Activated CD8-positive, alpha-beta T cell treated with anti-CD3 and anti-CD28 coated beads for 36 hours (primary cell): ENCODE data around the gene NBAS. TPM values are rescaled to one million over a fixed set of nuclear protein-coding genes. Genes with fewer than 3 reads are reported as not detected.

Experiments
- ATAC-seq: fragments of 200-7000 bp; cut with Tn5 transposase; one replicate; pipeline ENCODE4 v1.10.0; 2021; ENCODE audit warnings: mild to moderate bottlenecking, moderate library complexity
- CTCF ChIA-PET: fragments of 350-600 bp; sonication (Branson Sonifier 250); formaldehyde crosslinking; loops from one replicate; lab custom pipeline; 2021; ENCODE audit warnings: antibody characterized with exemption; lab: Charles Lee
- POLR2A ChIA-PET: fragments of 350-600 bp; sonication (Branson Sonifier 250); formaldehyde crosslinking; loops from one replicate; lab custom pipeline; 2021; ENCODE audit warnings: antibody characterized with exemption; lab: Charles Lee
- DNase-seq: peaks from one replicate; pipeline ENCODE4 v3.0.0-alpha.2; 2020
- H3K27ac Mint-ChIP-seq: one replicate; pipeline ENCODE4 v1.8.0; 2021; ENCODE audit warnings: mild to moderate bottlenecking, mixed read lengths
- H3K27me3 Mint-ChIP-seq: one replicate; pipeline ENCODE4 v1.8.0; 2021; ENCODE audit warnings: mixed read lengths
- H3K36me3 Mint-ChIP-seq: one replicate; pipeline ENCODE4 v1.8.0; 2021; ENCODE audit warnings: low read depth, mixed read lengths
- H3K4me1 Mint-ChIP-seq: one replicate; pipeline ENCODE4 v1.8.0; 2021; ENCODE audit warnings: low read depth, mixed read lengths
- H3K4me3 Mint-ChIP-seq: one replicate; pipeline ENCODE4 v1.8.0; 2021; ENCODE audit warnings: mild to moderate bottlenecking, moderate library complexity, mixed read lengths
- H3K9me3 Mint-ChIP-seq: one replicate; pipeline ENCODE4 v1.8.0; 2021; ENCODE audit warnings: mixed read lengths
- intact Hi-C: fragments of 100-400 bp; cut with micrococcal nuclease; formaldehyde crosslinking; loops from one replicate; pipeline ENCODE4 v1.10.0; 2022
- total RNA-seq, 2 experiments: library from RNA; stranded (reverse); gene quantifications; one replicate each; pipeline ENCODE4 v1.2.3, GENCODE V29; 2021
- TF ChIP-seq, protein P1 (sequence below): fragments of 200-600 bp; IDR thresholded peaks from one replicate; pipeline ENCODE4 v1.8.0; 2022; ENCODE audit warnings: antibody characterized with exemption, mild to moderate bottlenecking

The NBAS gene
- total RNA-seq, 2 experiments from 2014 or later, result 40.9 to 41.9 TPM

DNA sequence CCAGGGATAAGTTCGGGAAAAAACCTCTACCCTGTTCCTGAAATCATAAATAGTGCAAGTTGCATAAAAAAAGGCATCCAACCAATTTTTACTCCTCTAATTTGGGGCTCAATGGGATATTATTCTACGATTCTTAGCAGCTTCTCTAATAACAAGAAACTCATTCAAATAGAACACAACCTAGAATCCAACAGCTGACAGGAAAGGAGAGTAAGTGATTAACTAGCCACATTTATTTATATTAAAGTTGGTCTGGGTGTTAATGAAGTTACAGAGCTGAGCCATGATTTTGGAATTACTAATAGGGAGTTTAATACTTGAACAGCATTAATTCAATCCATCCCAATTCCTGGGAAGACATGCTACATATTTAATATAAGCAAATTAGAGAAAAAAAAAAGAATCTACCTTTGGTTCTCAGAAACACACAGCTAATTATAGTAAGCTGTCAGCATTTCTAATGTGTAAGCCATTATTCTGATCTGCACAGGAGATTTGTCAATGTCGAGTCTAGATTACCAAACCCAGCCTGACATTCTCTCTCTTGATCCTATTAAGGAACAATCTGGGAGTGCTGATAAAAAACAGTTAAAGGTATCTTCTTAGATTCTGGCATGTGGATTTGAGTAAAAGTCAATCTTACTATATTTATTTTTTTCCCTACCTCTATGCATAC is 267.7 kb downstream of the NBAS start:
- H3K9me3 Mint-ChIP-seq, result no peaks in the 10 kb centered on the region
- no peak overlapping the region for H3K4me3 Mint-ChIP-seq
- TF ChIP-seq, protein P1, sequence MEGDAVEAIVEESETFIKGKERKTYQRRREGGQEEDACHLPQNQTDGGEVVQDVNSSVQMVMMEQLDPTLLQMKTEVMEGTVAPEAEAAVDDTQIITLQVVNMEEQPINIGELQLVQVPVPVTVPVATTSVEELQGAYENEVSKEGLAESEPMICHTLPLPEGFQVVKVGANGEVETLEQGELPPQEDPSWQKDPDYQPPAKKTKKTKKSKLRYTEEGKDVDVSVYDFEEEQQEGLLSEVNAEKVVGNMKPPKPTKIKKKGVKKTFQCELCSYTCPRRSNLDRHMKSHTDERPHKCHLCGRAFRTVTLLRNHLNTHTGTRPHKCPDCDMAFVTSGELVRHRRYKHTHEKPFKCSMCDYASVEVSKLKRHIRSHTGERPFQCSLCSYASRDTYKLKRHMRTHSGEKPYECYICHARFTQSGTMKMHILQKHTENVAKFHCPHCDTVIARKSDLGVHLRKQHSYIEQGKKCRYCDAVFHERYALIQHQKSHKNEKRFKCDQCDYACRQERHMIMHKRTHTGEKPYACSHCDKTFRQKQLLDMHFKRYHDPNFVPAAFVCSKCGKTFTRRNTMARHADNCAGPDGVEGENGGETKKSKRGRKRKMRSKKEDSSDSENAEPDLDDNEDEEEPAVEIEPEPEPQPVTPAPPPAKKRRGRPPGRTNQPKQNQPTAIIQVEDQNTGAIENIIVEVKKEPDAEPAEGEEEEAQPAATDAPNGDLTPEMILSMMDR, result no peak
- no peak overlapping the region for H3K27ac Mint-ChIP-seq
- H3K4me1 Mint-ChIP-seq, result peaks cover under 1% of the 10 kb centered on the region
- CTCF ChIA-PET, result no interaction called here
- no peaks in the 10 kb centered on the region for H3K27me3 Mint-ChIP-seq
- intact Hi-C loops, result no loop called here
- H3K36me3 Mint-ChIP-seq, result peaks cover 26% of the 10 kb centered on the region
- ATAC-seq (no peak), DNase-seq (no peak)
- POLR2A ChIA-PET, result no interaction called here

DNA sequence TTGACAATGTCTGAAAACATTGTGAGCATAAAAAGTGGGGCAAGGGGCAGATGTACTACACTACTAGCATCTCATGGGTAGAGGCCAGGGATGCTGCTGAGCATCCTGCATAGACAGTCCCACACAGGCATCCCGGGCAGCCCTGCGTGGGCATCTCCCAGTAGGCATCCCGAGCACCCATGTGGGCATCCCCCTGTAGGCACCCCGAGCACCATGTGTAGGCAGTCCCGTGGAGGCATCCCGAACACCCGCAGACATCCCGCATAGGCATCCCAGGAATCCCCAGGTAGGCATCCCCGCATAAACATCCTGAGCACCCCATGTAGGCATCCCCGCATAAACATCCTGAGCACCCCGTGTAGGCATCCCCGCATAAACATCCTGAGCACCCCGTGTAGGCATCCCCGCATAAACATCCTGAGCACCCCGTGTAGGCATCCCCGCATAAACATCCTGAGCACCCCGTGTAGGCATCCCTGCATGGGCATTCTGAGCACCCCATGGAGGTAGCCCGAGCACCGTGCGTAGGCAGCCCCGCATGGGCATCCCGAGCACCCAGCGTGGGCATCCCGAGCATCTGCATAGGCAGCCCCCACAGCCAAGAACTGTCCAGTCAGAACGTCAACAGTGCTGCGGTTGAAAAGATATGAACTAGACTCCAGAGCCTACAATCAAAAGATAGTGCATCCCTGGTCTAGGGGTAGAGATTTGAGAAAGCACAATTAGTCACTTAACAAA is 273.5 kb downstream of the NBAS start:
- no peak overlapping the region for H3K27ac Mint-ChIP-seq
- peaks cover 38% of the 10 kb centered on the region for H3K36me3 Mint-ChIP-seq

DNA sequence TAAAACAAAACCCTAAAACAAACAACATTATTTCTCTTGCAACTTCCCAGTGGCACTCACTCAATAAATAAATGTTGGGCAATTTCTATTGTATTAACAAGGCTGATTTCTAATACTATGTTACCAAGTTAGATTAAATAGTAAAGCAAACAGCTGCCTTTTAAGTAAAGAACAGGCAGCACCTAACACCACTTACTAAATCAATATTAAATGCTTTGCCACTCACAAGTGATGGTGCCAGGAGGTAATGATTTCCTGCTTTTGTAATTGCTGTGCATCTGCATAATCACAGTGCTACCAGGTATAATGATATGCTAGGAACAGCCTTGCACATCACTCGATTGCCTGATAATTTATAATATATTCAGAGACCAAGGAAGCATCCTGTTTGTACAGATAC is 276.5 kb downstream of the NBAS start:
- Mint-ChIP-seq H3K4me1 (no peaks in the 10 kb centered on the region), H3K9me3 (no peaks in the 10 kb centered on the region), H3K27ac (no peak overlapping the region), H3K36me3 (peaks cover 44% of the 10 kb centered on the region), H3K4me3 (no peak overlapping the region), H3K27me3 (no peaks in the 10 kb centered on the region)
- ChIA-PET CTCF (no interaction called here), POLR2A (no interaction called here)
- ATAC-seq, result no peak
- intact Hi-C loops, result no loop called here
- TF ChIP-seq, protein P1, result no peak
- DNase-seq, result no peak

More for the DNA sequence above, 273.5 kb downstream of the NBAS start:
- Mint-ChIP-seq H3K4me3 (no peak overlapping the region), H3K9me3 (no peaks in the 10 kb centered on the region), H3K27me3 (no peaks in the 10 kb centered on the region), H3K4me1 (no peaks in the 10 kb centered on the region)
- intact Hi-C loops, result no loop called here
- no peak for ATAC-seq
- ChIA-PET CTCF (no interaction called here), POLR2A (no interaction called here)
- no peak for DNase-seq
- TF ChIP-seq, protein P1, result no peak

DNA sequence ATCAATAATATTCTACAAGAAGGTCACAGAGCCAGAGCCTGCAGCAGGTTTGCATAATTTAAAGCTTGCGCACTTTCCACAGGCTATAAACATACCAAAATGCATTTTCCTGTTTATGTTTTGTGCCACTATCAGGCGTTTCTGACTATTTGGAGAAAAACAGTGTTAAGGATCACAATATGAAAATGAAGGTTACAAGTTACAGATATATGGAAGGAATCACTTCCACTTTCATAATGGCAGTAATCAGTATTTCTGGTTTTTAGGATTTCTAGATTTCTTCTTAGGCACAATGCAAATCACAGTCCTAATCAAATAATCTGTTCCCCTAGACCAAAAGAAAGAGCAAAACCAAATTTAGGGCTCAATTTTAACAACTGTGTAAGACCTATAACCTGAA is 279.5 kb downstream of the NBAS start:
- intact Hi-C loops, result no loop called here
- Mint-ChIP-seq H3K9me3 (no peaks in the 10 kb centered on the region), H3K27ac (no peak overlapping the region), H3K27me3 (no peaks in the 10 kb centered on the region), H3K4me3 (no peak overlapping the region), H3K4me1 (no peaks in the 10 kb centered on the region), H3K36me3 (peaks cover 39% of the 10 kb centered on the region)
- DNase-seq (no peak), ATAC-seq (no peak)
- ChIA-PET POLR2A (no interaction called here), CTCF (no interaction called here)
- TF ChIP-seq, protein P1, result no peak

DNA sequence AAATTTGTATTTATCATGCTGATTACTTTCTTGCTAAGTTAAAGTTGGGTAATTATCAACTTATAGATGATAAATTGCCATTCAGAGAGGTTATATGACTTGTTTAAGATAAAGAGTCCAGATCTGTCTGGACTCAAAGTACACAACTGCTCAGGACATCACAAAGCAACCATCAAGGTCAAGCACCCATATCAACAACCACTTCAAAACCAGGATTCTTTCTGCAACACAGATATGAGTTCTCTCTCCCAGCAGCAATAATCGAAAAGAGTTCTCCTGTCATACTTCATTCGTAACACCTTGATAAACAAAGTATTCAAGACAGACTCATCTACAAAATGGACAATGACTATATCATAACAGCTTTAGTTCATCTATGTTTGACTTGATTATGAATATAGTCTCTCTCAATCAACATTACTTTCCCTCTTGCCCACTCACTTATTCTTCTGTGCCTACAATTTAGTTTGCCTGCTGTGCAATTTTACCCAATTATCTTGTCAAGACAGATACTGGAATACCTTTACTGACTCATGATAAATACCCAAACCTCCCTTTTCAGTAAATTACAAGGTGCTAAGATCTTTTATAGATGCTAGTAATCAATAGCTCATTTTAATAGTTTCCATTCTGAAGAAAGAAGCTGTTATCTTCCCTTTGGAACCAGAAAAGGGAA is 281.8 kb downstream of the NBAS start:
- no peaks in the 10 kb centered on the region for H3K9me3 Mint-ChIP-seq
- no peaks in the 10 kb centered on the region for H3K27me3 Mint-ChIP-seq
- no peak for DNase-seq
- CTCF ChIA-PET, result interaction anchor here (0.7 kb wide), 1 partner anchor 12 kb away, joined by 3 read pairs; no protein-coding TSS in a partner anchor
- ATAC-seq, result no peak
- H3K36me3 Mint-ChIP-seq, result peaks cover 37% of the 10 kb centered on the region
- POLR2A ChIA-PET, result no interaction called here
- intact Hi-C loops, result no loop called here
- no peak overlapping the region for H3K27ac Mint-ChIP-seq
- TF ChIP-seq, protein P1, result no peak
- no peak overlapping the region for H3K4me3 Mint-ChIP-seq
- no peaks in the 10 kb centered on the region for H3K4me1 Mint-ChIP-seq
